ENCODE data around the gene VSTM4.

DNA sequence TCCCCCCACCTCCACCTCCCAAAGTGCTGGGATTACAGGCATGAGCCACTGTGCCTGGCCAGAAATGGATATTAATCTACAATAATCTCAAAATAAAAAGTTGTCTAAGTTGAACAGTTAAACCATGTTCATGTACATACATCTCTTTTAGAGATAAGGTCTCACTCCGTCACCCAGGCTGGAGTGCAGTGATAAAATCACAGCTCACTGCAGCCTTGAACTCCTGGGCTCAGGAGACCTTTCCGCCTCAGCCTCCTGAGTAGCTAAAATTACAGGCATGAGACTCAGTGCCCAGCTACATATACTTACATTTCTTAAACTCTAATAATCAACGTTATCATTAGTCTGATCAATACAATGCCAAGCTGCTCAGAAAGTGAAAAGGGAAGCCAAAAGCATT lies 36.2 kb downstream of the VSTM4 start:
- TF ChIP-seq, protein P1, sequence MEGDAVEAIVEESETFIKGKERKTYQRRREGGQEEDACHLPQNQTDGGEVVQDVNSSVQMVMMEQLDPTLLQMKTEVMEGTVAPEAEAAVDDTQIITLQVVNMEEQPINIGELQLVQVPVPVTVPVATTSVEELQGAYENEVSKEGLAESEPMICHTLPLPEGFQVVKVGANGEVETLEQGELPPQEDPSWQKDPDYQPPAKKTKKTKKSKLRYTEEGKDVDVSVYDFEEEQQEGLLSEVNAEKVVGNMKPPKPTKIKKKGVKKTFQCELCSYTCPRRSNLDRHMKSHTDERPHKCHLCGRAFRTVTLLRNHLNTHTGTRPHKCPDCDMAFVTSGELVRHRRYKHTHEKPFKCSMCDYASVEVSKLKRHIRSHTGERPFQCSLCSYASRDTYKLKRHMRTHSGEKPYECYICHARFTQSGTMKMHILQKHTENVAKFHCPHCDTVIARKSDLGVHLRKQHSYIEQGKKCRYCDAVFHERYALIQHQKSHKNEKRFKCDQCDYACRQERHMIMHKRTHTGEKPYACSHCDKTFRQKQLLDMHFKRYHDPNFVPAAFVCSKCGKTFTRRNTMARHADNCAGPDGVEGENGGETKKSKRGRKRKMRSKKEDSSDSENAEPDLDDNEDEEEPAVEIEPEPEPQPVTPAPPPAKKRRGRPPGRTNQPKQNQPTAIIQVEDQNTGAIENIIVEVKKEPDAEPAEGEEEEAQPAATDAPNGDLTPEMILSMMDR (conservative IDR thresholded peaks at IDR 0.05), result no peak
- TF ChIP-seq EZH2 (IDR thresholded peaks at IDR 0.05; ENCODE audit: low read depth), result no peak

Data from PC-9 (cell line).